GM20000 (cell line): ENCODE results near the gene OPRL1.

ENCODE experiments used
- DNase-seq: peaks from one replicate; pipeline ENCODE4 v3.0.0; 2012; ENCODE audit warnings: low spot score
- TF ChIP-seq, protein P1 (sequence below): IDR thresholded peaks from 2 replicates; pipeline ENCODE4 v1.5.1; 2012; ENCODE audit warnings: mild to moderate bottlenecking, control low read depth; ENCODE audit errors: extremely low read depth, missing control alignments

The OPRL1 gene

DNA sequence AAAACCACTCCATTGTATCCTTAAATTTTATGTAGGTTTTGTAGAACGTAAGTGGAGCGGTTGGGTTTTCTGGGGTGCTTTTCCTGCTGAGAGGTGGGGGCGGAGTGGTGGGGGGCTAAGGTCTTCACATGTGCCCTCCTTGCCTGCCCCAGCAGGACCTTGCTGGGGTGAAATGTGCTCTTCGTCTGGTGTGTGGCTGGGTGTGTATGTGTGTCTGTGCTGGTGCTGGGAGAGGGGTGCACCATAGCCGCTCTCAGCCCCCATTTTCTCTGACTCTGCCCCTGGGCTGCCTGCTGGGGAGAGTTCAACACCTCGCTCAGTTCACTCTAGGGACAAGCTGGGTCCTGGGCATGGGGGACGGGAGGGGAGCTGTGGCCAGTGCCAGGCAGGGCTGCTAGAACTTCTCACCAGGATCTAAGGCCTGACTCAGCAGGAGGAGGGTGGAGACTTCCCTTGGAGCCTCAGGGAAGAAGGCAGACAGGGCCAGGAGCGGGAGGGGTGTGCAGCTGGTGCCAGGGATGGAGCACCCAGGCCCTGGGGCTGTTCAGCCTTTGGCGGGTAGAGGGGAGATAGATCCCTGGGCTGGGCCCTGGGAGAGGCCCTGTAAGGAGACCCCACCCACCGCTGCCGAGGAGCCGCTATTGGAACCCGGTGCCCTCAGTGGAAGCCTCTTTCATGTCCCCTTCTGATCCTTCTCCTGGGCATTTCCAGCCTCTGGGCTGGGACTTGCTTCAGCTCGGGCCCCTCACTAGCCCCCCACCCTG, 35.2 kb upstream of the OPRL1 start:
- TF ChIP-seq, protein P1, sequence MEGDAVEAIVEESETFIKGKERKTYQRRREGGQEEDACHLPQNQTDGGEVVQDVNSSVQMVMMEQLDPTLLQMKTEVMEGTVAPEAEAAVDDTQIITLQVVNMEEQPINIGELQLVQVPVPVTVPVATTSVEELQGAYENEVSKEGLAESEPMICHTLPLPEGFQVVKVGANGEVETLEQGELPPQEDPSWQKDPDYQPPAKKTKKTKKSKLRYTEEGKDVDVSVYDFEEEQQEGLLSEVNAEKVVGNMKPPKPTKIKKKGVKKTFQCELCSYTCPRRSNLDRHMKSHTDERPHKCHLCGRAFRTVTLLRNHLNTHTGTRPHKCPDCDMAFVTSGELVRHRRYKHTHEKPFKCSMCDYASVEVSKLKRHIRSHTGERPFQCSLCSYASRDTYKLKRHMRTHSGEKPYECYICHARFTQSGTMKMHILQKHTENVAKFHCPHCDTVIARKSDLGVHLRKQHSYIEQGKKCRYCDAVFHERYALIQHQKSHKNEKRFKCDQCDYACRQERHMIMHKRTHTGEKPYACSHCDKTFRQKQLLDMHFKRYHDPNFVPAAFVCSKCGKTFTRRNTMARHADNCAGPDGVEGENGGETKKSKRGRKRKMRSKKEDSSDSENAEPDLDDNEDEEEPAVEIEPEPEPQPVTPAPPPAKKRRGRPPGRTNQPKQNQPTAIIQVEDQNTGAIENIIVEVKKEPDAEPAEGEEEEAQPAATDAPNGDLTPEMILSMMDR = no peak
- no peak for DNase-seq

DNA sequence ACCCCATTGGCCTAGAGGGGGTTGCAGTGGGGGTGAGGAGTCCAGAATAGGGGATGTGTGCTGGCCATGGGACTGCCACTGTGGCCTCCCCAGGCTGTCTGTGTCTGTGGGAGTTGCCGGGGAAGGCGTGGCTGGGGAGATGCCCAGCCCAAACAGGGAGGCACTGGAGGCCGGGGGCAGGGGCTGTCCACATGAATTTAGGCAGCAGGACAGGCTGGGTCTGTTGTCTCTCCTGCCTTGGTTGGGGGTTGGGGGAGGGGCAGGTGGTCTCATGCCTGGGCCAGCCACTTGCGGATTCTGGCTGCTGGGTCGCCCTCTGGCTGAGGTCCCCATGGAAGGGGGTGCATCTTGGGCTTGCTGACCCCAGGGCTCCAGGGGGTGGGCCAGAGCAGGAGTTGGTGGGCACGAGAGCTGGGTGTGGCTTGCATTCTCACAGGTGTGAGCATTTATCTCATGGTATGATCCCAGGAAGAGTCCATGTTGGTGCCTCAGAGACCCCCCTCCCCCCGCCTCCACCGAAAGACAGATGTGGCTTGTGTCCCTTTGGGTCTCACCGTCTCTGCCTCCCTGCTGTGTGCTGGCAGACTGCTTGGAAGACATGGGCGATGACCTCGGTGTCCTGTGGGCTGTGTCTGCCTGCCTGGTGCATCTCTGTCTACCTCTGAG, 34.4 kb upstream of the OPRL1 start:
- DNase-seq = no peak
- TF ChIP-seq, protein P1 = no peak

DNA sequence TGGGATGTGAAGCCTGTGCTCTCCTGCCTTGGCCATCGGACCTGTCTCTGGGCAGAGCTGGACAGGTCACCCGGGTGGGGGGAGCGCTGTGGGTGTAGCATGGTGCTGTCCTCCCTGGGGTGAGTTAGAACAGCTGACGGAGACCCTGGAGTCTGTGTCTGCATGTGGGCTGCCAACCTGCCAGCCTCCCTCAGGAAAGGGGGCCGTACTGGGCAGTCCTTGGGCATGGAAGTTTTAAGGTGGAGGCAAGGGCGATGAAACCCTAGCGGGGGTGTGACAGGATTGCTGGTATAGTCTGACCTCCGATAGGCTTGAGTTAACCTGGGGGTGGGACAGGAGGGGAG, 32.9 kb upstream of the OPRL1 start:
- no peak for DNase-seq
- TF ChIP-seq, protein P1 = no peak

DNA sequence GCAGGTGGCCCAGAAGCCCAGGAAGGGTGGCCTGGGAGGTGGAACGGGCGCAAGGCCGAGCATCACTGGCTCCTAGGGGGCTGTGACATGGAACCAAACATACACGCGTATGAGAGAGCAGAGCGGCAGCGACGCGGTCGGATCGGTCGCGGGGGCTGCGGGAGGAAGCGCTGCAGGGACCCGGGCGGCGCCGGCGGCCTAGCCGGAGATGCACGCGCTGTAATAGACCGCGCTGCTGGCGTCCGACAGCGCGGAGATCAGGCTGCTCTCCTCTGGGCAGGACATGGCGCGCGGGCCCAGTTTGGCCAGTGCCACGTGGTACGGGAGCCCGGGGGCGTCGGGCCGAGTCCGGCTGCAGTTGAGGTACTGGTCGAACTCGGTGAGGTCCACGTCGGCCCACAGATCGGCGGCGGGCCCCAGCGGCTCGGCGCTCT, 31.9 kb upstream of the OPRL1 start:
- DNase-seq = no peak
- TF ChIP-seq, protein P1 = no peak

DNA sequence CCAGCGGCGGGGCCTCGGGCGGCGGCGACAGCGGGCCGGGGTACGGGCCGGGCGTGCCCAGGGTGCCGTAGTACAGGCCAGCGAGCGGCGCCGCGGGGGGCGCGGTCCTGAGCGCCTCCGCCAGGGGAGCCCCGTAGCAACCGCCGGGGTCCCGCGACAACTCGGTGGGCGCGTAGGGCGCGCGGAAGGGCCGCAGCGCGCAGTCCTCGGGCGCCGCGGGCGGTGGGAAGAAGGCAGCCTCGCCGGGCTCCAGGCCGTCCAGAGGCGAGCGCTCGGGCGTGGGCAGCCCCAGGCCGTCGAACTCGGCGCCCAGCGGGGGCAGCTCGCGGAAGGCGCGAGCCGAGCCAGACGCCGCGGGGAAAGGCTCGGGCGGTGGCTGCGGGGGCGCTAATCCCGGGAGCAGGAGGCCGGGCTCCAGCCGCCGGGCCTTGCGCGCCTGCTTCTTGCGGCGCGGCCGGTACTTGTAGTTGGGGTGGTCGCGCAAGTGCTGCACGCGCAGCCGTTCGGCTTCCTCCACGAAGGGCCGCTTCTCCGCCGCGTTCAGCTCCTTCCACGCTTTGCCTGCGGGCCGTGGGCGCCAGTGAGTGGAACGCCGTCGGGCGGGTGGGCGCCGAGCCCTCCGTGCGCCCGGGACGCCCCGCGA, 31.4 kb upstream of the OPRL1 start:
- TF ChIP-seq, protein P1 = no peak

DNA sequence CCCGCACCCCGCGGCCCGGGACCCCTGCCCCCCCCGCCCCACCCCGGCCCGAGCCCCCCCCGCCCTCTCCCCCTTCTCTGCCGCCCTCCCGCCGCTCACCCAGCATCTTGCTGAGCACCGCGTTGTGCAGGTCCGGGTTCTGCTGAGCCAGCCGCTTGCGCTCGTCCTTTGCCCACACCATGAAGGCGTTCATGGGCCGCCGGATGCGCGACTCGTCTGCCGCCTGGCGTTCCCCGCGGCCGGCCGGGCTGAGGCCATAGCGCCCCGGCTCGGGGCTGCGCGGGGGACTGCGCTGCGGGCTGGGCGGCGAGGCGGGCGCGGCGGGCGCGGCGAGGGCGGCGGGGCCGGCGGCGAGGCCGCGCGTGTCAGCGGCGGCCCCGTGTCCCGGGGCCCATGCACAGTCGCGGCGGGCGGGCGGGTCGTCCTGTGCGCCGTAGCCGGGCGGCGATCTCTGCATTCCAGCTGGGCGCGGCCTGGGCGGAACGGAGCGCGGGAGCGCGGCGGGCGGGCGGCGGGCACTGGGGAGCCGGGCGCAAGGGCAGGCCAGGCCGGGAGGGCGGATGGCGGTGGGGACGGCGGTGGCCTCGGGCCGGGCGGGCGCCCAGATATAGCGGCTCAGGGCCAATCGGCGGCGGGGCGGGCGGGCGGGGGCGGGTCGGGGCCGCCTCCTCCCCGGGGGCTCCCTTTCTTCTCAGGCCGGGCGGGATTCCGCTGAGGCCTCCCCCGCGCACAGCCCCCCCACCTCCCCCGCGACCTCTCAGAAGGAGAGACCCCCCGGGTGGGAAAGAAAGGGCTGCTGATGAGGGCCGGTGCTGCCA, 30.6 kb upstream of the OPRL1 start, which contains the start of gene SOX18:
Gene SOX18, minus strand, starts transcription at position 580 of the 818 bp plus-strand sequence. Its CDS starts 123 bp downstream, at position 457.
- TF ChIP-seq, protein P1 = no peak
- DNase-seq = peak; percentile 69

More for the DNA sequence above, 31.4 kb upstream of the OPRL1 start:
- no peak for DNase-seq

DNA sequence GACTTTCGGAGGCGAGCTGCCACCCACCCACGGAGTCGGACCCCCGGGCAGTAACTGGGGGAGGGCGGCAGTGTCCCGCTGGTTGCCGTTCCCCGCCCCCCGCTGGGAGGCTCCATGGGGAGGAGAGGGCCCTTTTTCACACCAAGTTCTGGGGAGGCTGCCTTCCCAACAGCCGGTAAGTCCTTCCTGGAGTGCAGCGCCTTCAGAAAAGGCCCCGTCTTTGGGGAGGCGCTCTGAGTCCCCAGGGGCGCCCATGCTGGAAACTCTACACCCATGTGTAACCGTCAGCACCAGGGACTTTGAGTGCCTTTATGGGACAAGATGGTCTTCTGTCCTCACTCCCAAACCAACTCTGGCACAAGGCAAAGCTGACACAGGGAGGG, 30.0 kb upstream of the OPRL1 start:
- TF ChIP-seq, protein P1 = no peak
- DNase-seq = no peak
